Stimulated activated CD4-positive, alpha-beta T cell treated with anti-CD3 and anti-CD28 coated beads, Interleukin-15, amount 100 ng/mL, for 24 hours (primary cell): ENCODE results near the gene TSPAN18.

Experiments
- DNase-seq: peaks from one replicate; pipeline ENCODE4 v3.0.0-alpha.2; 2020

Gene TSPAN18

GRCh38 chr11:44828296-44828695 lies 101.5 kb downstream of the TSPAN18 start:
- DNase-seq: no peak

- no peak for DNase-seq
Observed at GRCh38 chr11:44829838-44830237, 103.1 kb downstream of the TSPAN18 start.

GRCh38 chr11:44831605-44832394 lies 105.0 kb downstream of the TSPAN18 start:
- no peak for DNase-seq

DNA sequence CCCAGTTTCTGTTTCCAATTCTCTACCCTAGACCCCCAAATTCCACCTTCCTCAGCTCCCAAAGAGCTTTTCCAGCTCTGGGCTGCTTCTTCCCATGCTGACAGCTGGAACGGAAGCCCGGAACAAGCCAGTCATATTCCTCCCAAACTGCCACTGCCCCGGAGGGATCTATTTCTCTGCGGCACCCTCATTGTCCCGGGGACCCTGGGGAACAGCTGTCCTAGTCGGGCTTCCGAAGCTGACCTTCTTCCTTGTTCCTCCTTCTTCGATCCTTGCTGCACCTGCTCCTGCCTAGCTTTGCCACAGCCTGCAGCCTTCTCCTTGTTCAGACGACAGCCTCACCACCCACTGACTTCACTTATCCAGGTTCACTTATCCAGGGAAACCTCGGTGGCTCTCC lies 105.7 kb downstream of the TSPAN18 start:
- no peak for DNase-seq

GRCh38 chr11:44833221-44833876 lies 106.6 kb downstream of the TSPAN18 start:
- DNase-seq: no peak

GRCh38 chr11:44833877-44834452 lies 107.2 kb downstream of the TSPAN18 start:
- DNase-seq: no peak

DNA sequence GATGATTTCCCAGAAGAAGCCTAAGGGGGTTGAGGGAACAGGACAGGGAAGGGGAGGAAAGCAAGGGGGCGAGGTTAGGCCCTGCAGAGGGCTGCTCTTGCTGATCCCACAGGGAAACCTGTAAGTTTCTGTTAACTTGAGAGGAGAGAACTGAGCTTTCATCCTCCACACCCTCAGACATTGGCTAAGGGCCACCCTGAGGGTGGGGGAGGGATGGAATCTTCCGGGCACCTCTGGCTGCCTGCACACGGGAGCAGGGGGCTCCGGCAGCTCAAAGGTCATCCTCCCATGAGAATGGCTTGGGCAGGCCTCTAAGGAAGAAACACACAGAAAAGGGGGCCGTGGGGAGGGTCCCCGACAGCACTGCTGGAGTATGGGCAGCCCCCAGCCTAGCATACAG lies 108.1 kb downstream of the TSPAN18 start:
- no peak for DNase-seq

- DNase-seq: no peak
Observed at GRCh38 chr11:44835296-44835695, 108.5 kb downstream of the TSPAN18 start.

DNA sequence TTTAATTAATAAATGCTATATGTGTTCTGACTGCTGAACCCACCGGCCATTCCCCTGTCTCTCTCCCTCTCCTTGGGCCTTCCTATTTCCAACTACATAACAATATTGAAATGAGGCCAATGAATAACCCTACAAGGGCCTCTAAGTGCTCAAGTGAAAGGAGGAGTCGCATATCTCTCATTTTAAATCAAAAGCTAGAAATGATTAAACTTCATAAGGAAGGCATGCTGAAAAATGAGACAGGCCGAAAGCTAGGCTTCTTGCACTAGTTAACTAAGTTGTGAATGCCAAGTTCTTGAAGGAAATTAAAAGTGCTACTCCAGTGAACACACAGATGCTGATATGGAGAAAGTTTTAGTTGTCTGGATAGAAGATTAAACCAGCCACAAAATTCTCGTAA lies 109.2 kb downstream of the TSPAN18 start:
- DNase-seq: no peak

- DNase-seq: no peak
Observed at GRCh38 chr11:44837661-44838060, 110.9 kb downstream of the TSPAN18 start.

GRCh38 chr11:44839458-44840084 lies 112.8 kb downstream of the TSPAN18 start:
- DNase-seq: no peak

- no peak for DNase-seq
Observed at GRCh38 chr11:44840085-44840478, 113.3 kb downstream of the TSPAN18 start.

DNA sequence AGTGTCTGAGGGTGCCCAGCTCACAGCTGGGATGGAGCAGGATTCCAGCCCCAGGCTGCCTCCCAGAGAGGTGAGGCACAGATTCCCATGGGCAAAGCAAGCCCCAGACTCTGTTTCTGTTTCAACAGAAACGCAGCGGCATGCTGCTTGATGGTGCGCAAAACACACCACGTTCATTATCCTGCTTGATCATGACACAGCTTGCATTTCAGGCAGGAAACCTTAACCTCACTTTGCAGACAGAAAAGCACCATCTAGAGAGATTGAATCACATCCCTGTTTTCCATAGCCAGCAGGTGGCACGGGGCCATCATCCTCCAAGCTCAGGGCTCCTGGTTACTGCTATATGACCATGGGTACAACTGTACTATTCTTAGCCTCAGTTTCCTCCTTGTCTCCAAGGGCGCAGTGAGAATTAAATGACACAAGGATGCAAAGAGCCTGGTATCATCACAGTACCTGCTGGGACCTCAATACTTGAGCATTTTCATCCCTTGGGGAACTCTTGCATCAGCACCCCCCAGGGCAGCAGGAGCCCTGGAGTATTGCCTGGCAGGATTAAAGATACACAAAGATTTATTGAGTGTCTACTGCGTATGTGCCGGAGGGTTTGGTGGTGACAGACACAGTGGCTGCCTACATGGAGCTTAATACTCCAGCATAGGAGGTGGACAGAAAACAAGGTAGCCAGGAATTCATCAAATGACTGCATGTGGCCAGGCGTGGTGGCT lies 113.9 kb downstream of the TSPAN18 start:
- DNase-seq: no peak

DNA sequence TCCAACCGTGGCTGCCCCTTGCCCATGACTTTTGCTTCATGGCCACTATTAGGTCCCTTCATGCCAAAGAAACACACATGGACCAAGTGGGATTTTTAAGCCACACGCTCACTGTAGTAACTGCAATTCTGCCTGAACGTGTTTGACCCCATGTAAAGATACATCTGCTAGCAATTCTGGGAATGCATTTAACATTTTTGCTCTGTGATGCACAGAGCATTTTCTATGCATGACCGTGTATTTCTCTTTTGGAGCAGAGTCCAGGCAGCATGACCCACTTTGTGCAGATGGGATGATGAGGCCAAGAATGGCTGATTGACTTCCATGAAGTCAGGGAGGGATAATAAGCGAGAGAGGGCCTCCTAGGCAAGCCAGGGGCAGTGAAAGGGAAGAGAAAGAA lies 115.5 kb downstream of the TSPAN18 start:
- DNase-seq: no peak

GRCh38 chr11:44846852-44847251 lies 120.1 kb downstream of the TSPAN18 start:
- DNase-seq: no peak

DNA sequence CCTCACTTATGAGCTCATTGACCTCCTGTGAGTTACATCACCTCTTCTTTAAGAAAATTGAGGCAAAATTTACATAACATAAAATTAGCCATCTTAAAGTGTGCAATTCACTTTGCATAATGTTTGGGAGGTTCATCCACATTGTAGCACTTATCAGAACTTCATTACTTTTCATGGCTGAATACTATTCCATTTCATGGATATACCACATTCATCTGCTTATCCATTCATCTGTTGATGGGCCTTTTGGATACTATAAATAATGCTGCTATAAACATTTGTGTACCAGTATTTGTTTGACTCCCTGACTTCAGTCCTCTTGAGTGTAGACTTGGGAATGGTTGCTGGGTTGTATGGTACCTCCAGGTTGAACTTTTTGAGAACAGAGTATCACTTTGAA lies 120.6 kb downstream of the TSPAN18 start:
- DNase-seq: no peak

DNA sequence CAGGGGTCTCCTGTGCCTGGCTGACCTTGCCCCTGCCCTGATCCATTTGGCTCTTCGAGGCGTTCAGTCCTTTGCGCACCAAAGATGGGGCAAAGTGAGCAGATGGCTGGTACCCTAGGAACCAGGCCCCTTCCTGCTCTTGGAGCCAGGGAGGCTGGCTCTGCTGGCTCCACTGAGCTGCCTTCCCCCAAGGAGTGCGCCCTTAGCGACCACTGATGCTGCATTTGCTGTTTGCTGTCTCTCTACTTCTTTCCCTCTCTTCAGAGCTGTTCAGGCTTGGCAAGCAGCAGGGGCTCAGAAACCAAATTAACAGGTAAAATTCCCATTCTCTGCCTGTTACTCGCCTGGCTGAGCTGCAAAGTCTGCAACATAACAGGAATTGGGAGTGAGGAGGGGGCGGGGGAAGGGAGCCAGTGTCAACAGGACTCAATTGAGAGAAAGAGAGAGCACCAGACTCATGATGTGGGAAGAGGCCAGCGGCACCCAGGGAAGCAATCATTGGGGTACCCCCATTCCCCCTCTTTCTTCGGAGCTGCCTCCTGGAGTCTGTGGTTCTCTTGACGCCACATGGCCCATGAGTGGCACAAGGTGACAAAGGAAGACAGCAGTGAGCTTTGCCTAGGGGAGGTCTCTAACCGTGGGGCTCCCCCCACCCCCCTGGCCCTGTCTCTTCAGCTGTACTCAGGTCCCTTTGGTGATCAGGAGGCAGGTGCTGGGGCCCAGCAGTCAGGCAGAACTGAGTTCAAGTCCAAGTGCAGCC lies 121.6 kb downstream of the TSPAN18 start:
- no peak for DNase-seq

DNA sequence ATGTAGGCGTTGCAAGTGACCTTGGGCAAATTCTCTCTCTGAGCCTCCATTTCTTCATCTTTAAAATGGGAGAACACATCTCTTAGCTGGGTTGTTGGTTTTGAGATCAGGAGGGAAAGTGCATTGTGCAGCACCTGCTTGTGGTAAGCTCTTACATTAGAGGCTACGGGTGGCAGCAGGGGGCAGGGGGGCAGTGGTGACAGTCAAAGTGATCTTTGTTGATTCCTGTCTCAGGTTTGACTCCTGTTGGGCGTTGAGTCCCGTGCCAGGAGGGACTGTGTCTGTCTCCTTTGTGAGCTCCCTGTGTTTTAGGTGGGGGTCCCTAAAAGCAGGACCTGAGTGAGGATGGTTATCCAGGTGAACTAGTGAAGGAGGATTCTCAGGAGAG lies 122.2 kb downstream of the TSPAN18 start:
- DNase-seq: no peak

DNA sequence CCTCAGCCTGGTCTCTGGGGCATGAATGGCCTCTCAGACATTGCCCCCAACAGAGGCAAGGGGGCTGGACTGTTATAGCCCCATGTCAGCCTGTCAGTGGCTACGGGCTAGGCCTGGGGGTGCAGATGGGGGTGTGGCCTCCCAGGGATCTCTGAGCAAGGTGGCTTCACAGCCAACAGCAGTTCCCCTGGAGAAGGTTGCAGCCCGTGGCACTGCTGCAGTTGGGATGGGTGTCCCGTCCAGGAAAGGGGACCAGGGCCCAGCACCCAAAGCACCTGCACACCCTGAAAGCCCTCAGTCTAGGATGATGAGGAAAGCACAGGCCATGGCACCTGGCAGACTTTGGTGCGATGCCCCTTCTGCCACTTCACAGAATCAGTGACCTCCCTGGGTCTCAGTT lies 122.7 kb downstream of the TSPAN18 start:
- no peak for DNase-seq

DNA sequence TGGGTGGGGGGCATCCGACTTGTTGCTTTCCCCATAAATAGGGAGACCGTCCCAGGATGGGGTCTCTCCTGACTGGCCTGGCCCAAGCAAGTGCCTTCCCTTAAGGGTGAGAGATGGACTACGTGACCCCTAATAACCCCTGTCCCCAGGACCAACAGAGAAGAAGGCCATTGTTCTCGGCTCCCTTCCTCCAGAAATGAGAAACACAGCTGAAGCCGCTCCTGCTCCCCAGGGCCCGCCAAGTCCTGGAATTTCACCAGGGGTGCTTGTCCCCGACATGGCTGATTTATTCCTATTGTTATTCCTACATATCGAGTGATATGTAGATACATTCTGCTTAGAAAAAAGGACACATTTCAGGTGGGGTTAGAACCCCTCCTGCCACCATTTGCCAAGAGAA lies 123.2 kb downstream of the TSPAN18 start:
- DNase-seq: no peak

GRCh38 chr11:44851496-44851895 lies 124.7 kb downstream of the TSPAN18 start:
- no peak for DNase-seq

DNA sequence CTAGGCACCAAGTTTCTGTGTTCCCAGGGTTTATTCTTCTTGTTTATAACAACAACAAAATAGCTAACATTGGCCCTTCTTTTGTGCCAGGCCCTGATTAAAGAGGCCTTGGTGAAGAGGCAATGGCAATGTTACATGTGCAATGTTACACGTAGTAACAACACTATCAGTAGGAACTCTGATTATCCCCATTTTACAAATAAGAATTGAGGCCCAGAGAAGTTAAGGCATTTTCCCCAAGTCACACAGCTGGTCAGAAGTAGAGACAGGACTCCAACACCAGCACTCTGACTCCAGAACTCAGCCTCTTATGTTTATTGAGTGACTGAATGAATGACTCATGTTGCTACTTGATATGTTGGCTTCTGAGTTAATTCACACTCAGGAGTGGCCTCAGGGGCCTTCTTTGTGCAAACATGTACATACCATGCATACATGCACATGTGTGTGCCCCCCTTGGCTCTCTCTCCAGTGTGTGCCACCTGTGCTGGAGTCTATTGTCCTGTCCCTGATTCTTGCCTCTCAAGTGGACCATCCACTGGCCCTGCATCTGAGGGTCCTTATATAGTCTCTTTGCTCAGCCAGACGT lies 125.5 kb downstream of the TSPAN18 start:
- no peak for DNase-seq
